Trophoblast cell (in vitro differentiated cells and primary cell): ENCODE data around the gene PFAS.
A peak's percentile ranks its signal among the peaks of the same experiment; 100 is the strongest.

Experiments
- DNase-seq, 2 donors: peaks; one replicate each; pipeline ENCODE4 v3.0.0-alpha.2; 2016
- H2AFZ ChIP-seq: 2 replicates; pipeline ENCODE4 v1.6.1; 2013; ENCODE audit warnings: low read length, moderate library complexity, mild to moderate bottlenecking; ENCODE audit not compliant: insufficient read depth, poor library complexity
- H2AK5ac ChIP-seq: 2 replicates; pipeline ENCODE4 v1.6.1; 2013; ENCODE audit warnings: mild to moderate bottlenecking, low read length
- H2BK120ac ChIP-seq: 2 replicates; pipeline ENCODE4 v1.6.1; 2013; ENCODE audit warnings: low read length, mild to moderate bottlenecking, moderate library complexity; ENCODE audit not compliant: insufficient read depth, poor library complexity
- H2BK12ac ChIP-seq: 2 replicates; pipeline ENCODE4 v1.6.1; 2013; ENCODE audit warnings: mild to moderate bottlenecking, low read length, moderate library complexity
- H2BK5ac ChIP-seq: 2 replicates; pipeline ENCODE4 v1.6.1; 2013; ENCODE audit warnings: low read length, low read depth, moderate library complexity, mild to moderate bottlenecking; ENCODE audit not compliant: poor library complexity
- H3K14ac ChIP-seq: 2 replicates; pipeline ENCODE4 v1.6.1; 2013; ENCODE audit warnings: mild to moderate bottlenecking, low read length
- H3K18ac ChIP-seq: 2 replicates; pipeline ENCODE4 v1.6.1; 2013; ENCODE audit warnings: mild to moderate bottlenecking, low read length
- H3K23ac ChIP-seq: 2 replicates; pipeline ENCODE4 v1.6.1; 2013; ENCODE audit warnings: low read length
- H3K27ac ChIP-seq: 2 replicates; pipeline ENCODE4 v1.5.1; 2013; ENCODE audit warnings: low read depth, mild to moderate bottlenecking, inconsistent platforms, low read length, moderate library complexity
- H3K27me3 ChIP-seq: 2 replicates; pipeline ENCODE4 v1.6.1; 2013; ENCODE audit warnings: inconsistent platforms, mild to moderate bottlenecking, low read length, moderate library complexity; ENCODE audit not compliant: insufficient read depth
- H3K36me3 ChIP-seq, 2 experiments: 1 replicate in 1 of 2; 2 replicates in 1 of 2; pipeline ENCODE4 v1.6.1; 2013; ENCODE audit warnings: low read length in 2 of 2, mild to moderate bottlenecking in 2 of 2, moderate library complexity in 1 of 2; ENCODE audit not compliant: insufficient read depth in 2 of 2, control insufficient read depth in 1 of 2
- H3K4ac ChIP-seq: 2 replicates; pipeline ENCODE4 v1.6.1; 2013; ENCODE audit warnings: low read depth, mild to moderate bottlenecking, low read length, moderate library complexity
- H3K4me1 ChIP-seq, 2 experiments: 1 replicate in 1 of 2; 2 replicates in 1 of 2; pipeline ENCODE4 v1.6.1; 2013; ENCODE audit warnings: low read length in 2 of 2, mild to moderate bottlenecking in 2 of 2, moderate library complexity in 1 of 2; ENCODE audit not compliant: insufficient read depth in 2 of 2, control insufficient read depth in 1 of 2
- H3K4me2 ChIP-seq: 2 replicates; pipeline ENCODE4 v1.6.1; 2013; ENCODE audit warnings: inconsistent platforms, mild to moderate bottlenecking, low read length, moderate library complexity
- H3K4me3 ChIP-seq: 2 replicates; pipeline ENCODE4 v1.5.1; 2013; ENCODE audit warnings: mild to moderate bottlenecking, low read depth, low read length, inconsistent platforms
- H3K79me1 ChIP-seq: one replicate; pipeline ENCODE4 v1.6.1; 2013; ENCODE audit warnings: low read length
- H3K79me2 ChIP-seq: 2 replicates; pipeline ENCODE4 v1.6.1; 2013; ENCODE audit warnings: low read length, mild to moderate bottlenecking; ENCODE audit not compliant: control insufficient read depth, insufficient read depth, poor library complexity
- H3K9ac ChIP-seq: 2 replicates; pipeline ENCODE4 v1.6.1; 2013; ENCODE audit warnings: mild to moderate bottlenecking, low read length
- H3K9me3 ChIP-seq: 2 replicates; pipeline ENCODE4 v1.6.1; 2013; ENCODE audit warnings: low read depth, mild to moderate bottlenecking, control low read depth, inconsistent platforms, low read length; ENCODE audit not compliant: insufficient read depth
- H4K12ac ChIP-seq: 2 replicates; pipeline ENCODE4 v1.6.1; 2013; ENCODE audit warnings: low read depth, mild to moderate bottlenecking, low read length, moderate library complexity
- H4K8ac ChIP-seq: 2 replicates; pipeline ENCODE4 v1.6.1; 2013; ENCODE audit warnings: low read depth, mild to moderate bottlenecking, low read length, moderate library complexity
- H4K91ac ChIP-seq: one replicate; pipeline ENCODE4 v1.6.1; 2013; ENCODE audit warnings: low read depth, mild to moderate bottlenecking, low read length, moderate library complexity
- WGBS: extraction: QIAGEN DNeasy Blood & Tissue Kit; methylation state at CpG from one replicate; pipeline ENCODE4 v1.1.7; 2013; ENCODE audit warnings: missing lambda C conversion rate; ENCODE audit not compliant: insufficient read length, insufficient coverage; ENCODE audit errors: extremely low coverage; 5-methylcytosine and 5-hydroxymethylcytosine counted together

Gene PFAS

DNA sequence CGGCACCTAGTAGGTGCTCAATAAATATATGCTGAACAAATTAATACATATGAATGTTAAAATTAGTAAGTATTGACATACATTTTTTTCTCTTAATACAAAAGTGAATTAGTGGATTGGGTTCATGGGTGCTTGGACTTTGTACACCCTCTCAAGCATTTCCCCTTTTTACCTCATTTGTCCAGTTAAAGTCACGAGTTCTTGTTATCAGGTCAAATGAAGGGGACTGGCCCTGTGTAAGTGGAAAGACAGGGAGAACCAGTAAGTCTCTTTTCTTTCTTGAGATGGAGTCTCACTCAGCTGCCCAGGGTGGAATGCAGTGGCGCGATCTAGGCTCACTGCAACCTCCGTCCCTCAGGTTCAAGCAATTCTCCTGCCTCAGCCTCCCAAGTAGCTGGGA lies 25.7 kb downstream of the PFAS start:
- H2BK120ac ChIP-seq: no peak overlapping the region
- no CpG with 5 or more reads among the region's 5 CpGs for WGBS
- peak in 1 of 2 donors; percentile 59 for DNase-seq

DNA sequence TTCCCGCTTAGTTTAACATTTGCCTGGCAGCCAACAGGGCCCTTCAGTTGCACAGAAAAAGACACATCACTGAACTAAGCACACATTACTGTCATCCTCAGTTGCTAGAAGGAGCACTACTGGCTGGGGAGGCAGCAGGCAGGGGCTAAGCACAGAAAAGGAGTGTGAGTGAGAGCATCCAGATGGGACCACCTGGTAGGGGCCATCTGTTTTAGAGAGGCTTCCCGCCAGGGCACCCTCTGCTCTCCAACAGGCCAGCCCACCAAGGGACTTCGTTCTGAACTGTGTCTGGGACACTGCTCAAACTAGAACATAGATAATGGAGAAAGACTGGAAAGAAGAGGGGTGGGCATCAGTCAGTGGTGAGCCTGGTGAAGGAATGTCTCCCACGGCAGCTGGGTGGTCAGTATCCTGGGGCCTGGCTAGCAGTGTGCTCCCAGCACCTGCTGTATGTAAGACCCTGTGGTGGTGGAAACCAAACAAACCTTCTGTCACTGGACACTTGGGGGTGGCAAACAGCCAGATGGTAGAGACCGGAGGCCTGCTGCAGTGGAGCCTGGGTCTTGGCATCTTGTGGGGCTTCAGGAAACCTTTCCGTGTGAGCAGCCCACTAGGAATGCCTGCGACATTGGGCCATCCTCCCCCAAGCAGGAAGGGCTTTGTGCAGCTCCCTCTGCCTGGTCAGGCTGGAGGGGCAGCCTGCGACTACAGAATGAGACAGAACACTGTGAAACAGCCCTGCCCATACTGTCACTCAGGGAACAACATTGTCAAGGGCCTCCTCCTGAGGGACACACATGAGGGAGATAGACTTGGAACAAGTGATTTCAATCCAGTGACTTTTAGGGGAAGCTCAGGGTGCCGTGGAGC lies 26.6 kb downstream of the PFAS start:
- no CpG with 5 or more reads among the region's 9 CpGs for WGBS
- Histone ChIP-seq H4K91ac (no peak overlapping the region), H3K4ac (no peak overlapping the region), H3K23ac (no peak overlapping the region), H3K4me3 (no peak overlapping the region), H2AK5ac (no peak overlapping the region), H3K4me2 (no peak overlapping the region), H3K27ac (no peak overlapping the region), H3K9ac (no peak overlapping the region), H3K14ac (no peak overlapping the region), H3K27me3 (no peaks in the 10 kb centered on the region), H2BK12ac (no peak overlapping the region), H4K12ac (no peak overlapping the region), H3K36me3 (peaks cover 0 to 3% of the 10 kb centered on the region in 2 experiments), H4K8ac (peak overlapping the region; percentile 20), H2AFZ (no peak overlapping the region), H3K79me1 (no peaks in the 10 kb centered on the region), H2BK5ac (no peak overlapping the region), H3K4me1 (peaks cover 6 to 8% of the 10 kb centered on the region in 2 experiments), H3K18ac (no peak overlapping the region), H3K79me2 (no peaks in the 10 kb centered on the region), H2BK120ac (no peak overlapping the region), H3K9me3 (no peaks in the 10 kb centered on the region)
- no peak for DNase-seq

More for the DNA sequence above, 25.7 kb downstream of the PFAS start:
- Histone ChIP-seq H3K4me1 (peaks cover 6 to 8% of the 10 kb centered on the region in 2 experiments), H2AK5ac (no peak overlapping the region), H3K9ac (no peak overlapping the region), H3K36me3 (peaks cover 0 to 3% of the 10 kb centered on the region in 2 experiments), H4K12ac (no peak overlapping the region), H3K79me1 (no peaks in the 10 kb centered on the region), H4K91ac (no peak overlapping the region), H3K23ac (no peak overlapping the region), H4K8ac (no peak overlapping the region), H3K27me3 (no peaks in the 10 kb centered on the region), H2BK12ac (no peak overlapping the region), H3K4me2 (no peak overlapping the region), H3K4me3 (no peak overlapping the region), H3K27ac (no peak overlapping the region), H3K14ac (no peak overlapping the region), H3K4ac (no peak overlapping the region), H3K9me3 (no peaks in the 10 kb centered on the region), H2AFZ (no peak overlapping the region), H3K18ac (no peak overlapping the region), H2BK5ac (no peak overlapping the region), H3K79me2 (no peaks in the 10 kb centered on the region)

DNA sequence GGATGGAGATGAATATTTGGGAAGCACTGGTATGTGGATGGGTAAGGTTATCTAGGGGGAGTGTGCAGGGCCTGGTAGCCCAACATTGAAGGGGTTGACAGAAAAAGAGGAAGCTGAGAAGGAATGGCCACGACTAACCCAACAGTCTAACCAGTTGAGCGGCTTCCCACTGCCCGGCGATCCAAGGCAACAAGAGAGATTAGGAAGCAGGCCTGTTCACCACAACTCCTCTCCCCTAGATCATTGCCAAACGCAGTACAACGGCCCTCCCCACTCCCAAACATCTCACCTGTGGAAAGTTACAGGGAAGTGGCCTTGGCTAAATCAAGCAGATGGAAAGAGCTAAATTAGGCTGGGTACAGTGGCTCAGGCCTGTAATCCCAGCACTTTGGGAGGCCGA lies 28.2 kb downstream of the PFAS start:
- no peak overlapping the region for H2AK5ac ChIP-seq
- H3K9ac ChIP-seq: no peak overlapping the region
- no peak overlapping the region for H3K27ac ChIP-seq

DNA sequence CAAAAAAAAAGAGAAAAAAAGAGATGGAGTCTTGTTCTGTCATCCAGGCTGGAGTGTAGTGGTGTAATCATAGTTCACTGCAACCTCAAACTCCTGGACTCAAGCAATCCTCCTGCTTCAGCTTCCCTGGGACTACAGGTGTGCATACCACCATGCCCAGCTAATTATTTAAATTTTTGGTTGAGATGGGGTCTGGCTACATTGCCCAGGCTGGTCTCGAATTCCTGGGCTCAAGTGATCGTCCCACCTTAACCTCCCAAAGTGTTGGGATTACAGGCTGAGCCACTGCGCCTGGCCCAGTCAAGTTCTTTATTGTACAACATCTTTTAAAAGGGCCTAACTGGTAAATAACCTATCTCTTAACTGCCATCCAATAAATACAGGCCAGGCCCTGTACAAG lies 33.3 kb downstream of the PFAS start:
- no peak for DNase-seq
- Histone ChIP-seq H4K8ac (no peak overlapping the region), H2AFZ (no peak overlapping the region), H2AK5ac (no peak overlapping the region), H3K4ac (no peak overlapping the region), H4K12ac (no peak overlapping the region), H3K9me3 (peaks cover 3% of the 10 kb centered on the region), H3K27ac (no peak overlapping the region), H4K91ac (no peak overlapping the region), H3K36me3 (no peaks in the 10 kb centered on the region), H3K14ac (no peak overlapping the region), H3K18ac (no peak overlapping the region), H3K79me1 (no peaks in the 10 kb centered on the region), H3K9ac (no peak overlapping the region), H3K27me3 (no peaks in the 10 kb centered on the region), H3K4me2 (no peak overlapping the region), H2BK120ac (no peak overlapping the region), H3K4me1 (peaks cover 2% of the 10 kb centered on the region in 2 experiments), H3K23ac (no peak overlapping the region), H2BK12ac (no peak overlapping the region), H2BK5ac (no peak overlapping the region), H3K79me2 (no peaks in the 10 kb centered on the region), H3K4me3 (no peak overlapping the region)
- no CpG with 5 or more reads among the region's 3 CpGs for WGBS

More for the DNA sequence above, 28.2 kb downstream of the PFAS start:
- no peak overlapping the region for H4K91ac ChIP-seq
- H2BK5ac ChIP-seq: no peak overlapping the region
- peaks cover 6 to 8% of the 10 kb centered on the region in 2 experiments for H3K4me1 ChIP-seq
- H3K18ac ChIP-seq: no peak overlapping the region
- H4K8ac ChIP-seq: no peak overlapping the region
- no peak overlapping the region for H2BK12ac ChIP-seq
- no peak overlapping the region for H4K12ac ChIP-seq
- no peaks in the 10 kb centered on the region for H3K79me2 ChIP-seq
- H2AFZ ChIP-seq: no peak overlapping the region
- H3K4me2 ChIP-seq: no peak overlapping the region
- no CpG with 5 or more reads among the region's 7 CpGs for WGBS
- no peak overlapping the region for H2BK120ac ChIP-seq
- no peaks in the 10 kb centered on the region for H3K27me3 ChIP-seq
- no peak overlapping the region for H3K14ac ChIP-seq
- no peaks in the 10 kb centered on the region for H3K9me3 ChIP-seq
- H3K36me3 ChIP-seq: no peaks in the 10 kb centered on the region
- no peaks in the 10 kb centered on the region for H3K79me1 ChIP-seq
- no peak overlapping the region for H3K4ac ChIP-seq
- no peak for DNase-seq
- H3K23ac ChIP-seq: no peak overlapping the region
- H3K4me3 ChIP-seq: no peak overlapping the region
